HFFc6 (cell line): ENCODE data around the gene DLG2. TPM values are rescaled to one million over a fixed set of nuclear protein-coding genes. Genes with fewer than 3 reads are reported as not detected.
"Not testable (repeated sequence)": the region's sequence is repeated elsewhere in the genome, so short reads cannot be mapped to it uniquely, and the experiment has no call there.

ENCODE experiments used
- DNase-seq: peaks from one replicate; pipeline ENCODE4 v3.0.0-alpha.2; 2018
- H3K27ac Mint-ChIP-seq: 2 replicates; pipeline ENCODE4 v1.8.0; 2020; ENCODE audit warnings: mild to moderate bottlenecking, mixed read lengths
- H3K27me3 Mint-ChIP-seq: 2 replicates; pipeline ENCODE4 v1.8.0; 2021; ENCODE audit warnings: mild to moderate bottlenecking, moderate library complexity, mixed read lengths; ENCODE audit not compliant: insufficient read depth
- H3K36me3 Mint-ChIP-seq: 2 replicates; pipeline ENCODE4 v1.8.0; 2021; ENCODE audit warnings: low read depth, mixed read lengths
- H3K4me1 Mint-ChIP-seq: 2 replicates; pipeline ENCODE4 v1.8.0; 2020; ENCODE audit warnings: low read depth, mixed read lengths
- H3K4me3 Mint-ChIP-seq: 2 replicates; pipeline ENCODE4 v1.8.0; 2020; ENCODE audit warnings: mild to moderate bottlenecking, moderate library complexity, mixed read lengths
- H3K9me3 Mint-ChIP-seq: 2 replicates; pipeline ENCODE4 v1.8.0; 2020; ENCODE audit warnings: mild to moderate bottlenecking, mixed read lengths
- CTCF ChIP-seq: fragments of 200-600 bp; sonication (generic); IDR thresholded peaks from 2 replicates; pipeline ENCODE4 v1.5.0; 2021; ENCODE audit warnings: antibody characterized with exemption, mild to moderate bottlenecking
- total RNA-seq, 6 experiments: library from RNA; stranded (reverse); fragmentation: NEBNext Ultra II Directional; extraction: Animal tissue kit (Norgen Biotek cat#: 25700); gene quantifications; 2 replicates in 1 of 6; 3 replicates in 5 of 6; pipeline ENCODE4 v1.2.3, GENCODE V29; 2021

Gene DLG2
- total RNA-seq, 6 experiments from 2014 or later = 0.39 to 1.00 (median 0.80) TPM; not detected in 1

- DNase-seq = no peak
- Mint-ChIP-seq H3K9me3 (peaks cover 16% of the 10 kb centered on the region), H3K4me3 (no peak overlapping the region), H3K4me1 (no peaks in the 10 kb centered on the region), H3K36me3 (no peaks in the 10 kb centered on the region), H3K27ac (no peak overlapping the region), H3K27me3 (no peaks in the 10 kb centered on the region; the same call in 1 of the 2 replicates)
- TF ChIP-seq CTCF = no peak
Observed at GRCh38 chr11:85359859-85360258, 267.3 kb downstream of the DLG2 start.

GRCh38 chr11:85355921-85356320, 271.2 kb downstream of the DLG2 start:
- DNase-seq = no peak
- Mint-ChIP-seq H3K4me1 (no peaks in the 10 kb centered on the region), H3K4me3 (no peak overlapping the region), H3K9me3 (peaks cover 23% of the 10 kb centered on the region), H3K27me3 (no peaks in the 10 kb centered on the region; the same call in none of the 2 replicates), H3K27ac (no peak overlapping the region), H3K36me3 (no peaks in the 10 kb centered on the region)
- TF ChIP-seq CTCF = no peak

- H3K27ac Mint-ChIP-seq, H3K4me1 Mint-ChIP-seq, H3K36me3 Mint-ChIP-seq, H3K4me3 Mint-ChIP-seq, H3K27me3 Mint-ChIP-seq, DNase-seq: not testable (repeated sequence)
- peaks cover 47% of the 10 kb centered on the region for H3K9me3 Mint-ChIP-seq
Observed at GRCh38 chr11:85349539-85349938, 277.6 kb downstream of the DLG2 start.

GRCh38 chr11:85348945-85349344, 278.2 kb downstream of the DLG2 start:
- no peaks in the 10 kb centered on the region for H3K4me1 Mint-ChIP-seq
- H3K4me3 Mint-ChIP-seq = no peak overlapping the region
- TF ChIP-seq CTCF = no peak
- H3K27ac Mint-ChIP-seq = no peak overlapping the region
- H3K27me3 Mint-ChIP-seq = no peaks in the 10 kb centered on the region; the same call in 1 of the 2 replicates
- peaks cover 45% of the 10 kb centered on the region for H3K9me3 Mint-ChIP-seq
- no peak for DNase-seq
- peaks cover 7% of the 10 kb centered on the region; the same call in 1 of the 2 replicates for H3K36me3 Mint-ChIP-seq

DNA sequence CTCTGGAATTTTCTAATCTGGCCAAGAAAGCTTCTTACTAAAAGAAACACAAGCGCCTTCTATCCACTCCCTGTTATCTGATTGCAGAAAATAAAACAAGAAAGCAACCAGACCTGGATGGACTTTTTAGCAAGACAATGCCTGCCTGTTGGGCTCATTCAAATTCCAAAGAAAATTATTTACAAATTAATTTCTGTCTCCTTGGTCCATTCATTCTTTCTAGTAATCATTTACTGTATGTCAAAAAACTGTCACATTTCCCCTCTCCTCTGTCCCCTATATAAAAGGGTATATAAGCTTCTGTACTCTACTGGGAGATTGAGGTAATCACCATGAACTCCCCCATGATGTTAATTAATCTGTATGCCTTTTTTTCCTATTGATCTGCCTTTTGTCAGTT, 279.9 kb downstream of the DLG2 start:
- TF ChIP-seq CTCF = no peak
- no peak overlapping the region for H3K4me3 Mint-ChIP-seq
- no peak for DNase-seq
- H3K9me3 Mint-ChIP-seq = peaks cover 41% of the 10 kb centered on the region
- H3K27ac Mint-ChIP-seq = no peak overlapping the region
- H3K4me1 Mint-ChIP-seq = no peaks in the 10 kb centered on the region
- H3K36me3 Mint-ChIP-seq = peaks cover 7% of the 10 kb centered on the region; the same call in 1 of the 2 replicates
- no peaks in the 10 kb centered on the region; the same call in 1 of the 2 replicates for H3K27me3 Mint-ChIP-seq

GRCh38 chr11:85346484-85346883, 280.7 kb downstream of the DLG2 start:
- H3K9me3 Mint-ChIP-seq = peaks cover 39% of the 10 kb centered on the region
- H3K27me3 Mint-ChIP-seq = no peaks in the 10 kb centered on the region; the same call in 1 of the 2 replicates
- no peak for DNase-seq
- H3K36me3 Mint-ChIP-seq = peaks cover 7% of the 10 kb centered on the region; the same call in 1 of the 2 replicates
- H3K4me3 Mint-ChIP-seq = no peak overlapping the region
- no peak overlapping the region for H3K27ac Mint-ChIP-seq
- TF ChIP-seq CTCF = no peak
- no peaks in the 10 kb centered on the region for H3K4me1 Mint-ChIP-seq

- not testable (repeated sequence) for H3K27ac Mint-ChIP-seq, H3K36me3 Mint-ChIP-seq, H3K4me1 Mint-ChIP-seq, H3K27me3 Mint-ChIP-seq, H3K4me3 Mint-ChIP-seq, DNase-seq
- H3K9me3 Mint-ChIP-seq = peaks cover 10% of the 10 kb centered on the region; the same call in 1 of the 2 replicates
Observed at GRCh38 chr11:85340846-85341245, 286.3 kb downstream of the DLG2 start.
